HepG2 (cell line): ENCODE measurements around the gene GOLGB1. TPM values are rescaled to one million over a fixed set of nuclear protein-coding genes. Genes with fewer than 3 reads are reported as not detected.

Experiments used
- ATM ChIP-seq: fragments of 450-650 bp; IDR thresholded peaks from 2 replicates; pipeline ENCODE4 v1.7.1; 2017; ENCODE audit warnings: mild to moderate bottlenecking, borderline replicate concordance
- BATF2 ChIP-seq: sonication (generic); formaldehyde crosslinking; IDR thresholded peaks from 2 replicates; pipeline ENCODE4 v1.8.0; 2022; ENCODE audit warnings: mild to moderate bottlenecking, missing genetic modification reagents, moderate library complexity
- CREB1 ChIP-seq, 2 experiments: fragments of 450-650 bp in 1 of 2; IDR thresholded peaks; 2 replicates each; pipeline ENCODE4 v1.6.1; 2016 to 2017; ENCODE audit warnings: control low read depth in 1 of 2, mild to moderate bottlenecking in 1 of 2, missing compliant biosample characterization in 1 of 2, missing genetic modification characterization in 1 of 2
- CREBL2 ChIP-seq: sonication (generic); formaldehyde crosslinking; IDR thresholded peaks from 2 replicates; pipeline ENCODE4 v1.8.1; 2023; ENCODE audit warnings: missing genetic modification reagents, mild to moderate bottlenecking, borderline replicate concordance
- EHMT2 ChIP-seq: fragments of 200-600 bp; sonication (generic); IDR thresholded peaks from 2 replicates; pipeline ENCODE4 v1.7.0; 2017; ENCODE audit warnings: antibody characterized with exemption, low read depth, low read length, borderline replicate concordance
- KDM5B ChIP-seq: sonication (generic); formaldehyde crosslinking; IDR thresholded peaks from 2 replicates; pipeline ENCODE4 v1.4.0; 2020; ENCODE audit warnings: missing genetic modification reagents, mild to moderate bottlenecking, borderline replicate concordance
- NBN ChIP-seq: fragments of 450-650 bp; conservative IDR thresholded peaks from 2 replicates; pipeline ENCODE4 v1.6.1; 2017
- NR1H2 ChIP-seq: sonication (generic); formaldehyde crosslinking; IDR thresholded peaks from 2 replicates; pipeline ENCODE4 v1.8.1; 2022; ENCODE audit warnings: low read depth, missing genetic modification reagents, borderline replicate concordance
- RARA ChIP-seq: IDR thresholded peaks from 2 replicates; pipeline ENCODE4 v1.6.1; 2016; ENCODE audit warnings: missing genetic modification reagents, missing compliant biosample characterization
- RNF219 ChIP-seq: sonication (generic); formaldehyde crosslinking; IDR thresholded peaks from 2 replicates; pipeline ENCODE4 v1.5.0; 2020; ENCODE audit warnings: mild to moderate bottlenecking, missing genetic modification reagents
- RORA ChIP-seq: sonication (generic); formaldehyde crosslinking; IDR thresholded peaks from 2 replicates; pipeline ENCODE4 v1.5.0; 2020; ENCODE audit warnings: mild to moderate bottlenecking, missing genetic modification reagents, moderate library complexity
- SOX13 ChIP-seq, 3 experiments: fragments of 450-650 bp in 1 of 3; sonication (generic) in 1 of 3; formaldehyde crosslinking in 1 of 3; IDR thresholded peaks in 2 of 3; conservative IDR thresholded peaks in 1 of 3; 2 replicates each; pipeline versions ENCODE4 v1.5.0 to v1.6.1; 2016 to 2020; ENCODE audit warnings: antibody characterized with exemption in 1 of 3, mild to moderate bottlenecking in 1 of 3, missing compliant biosample characterization in 1 of 3, missing genetic modification reagents in 1 of 3, moderate library complexity in 1 of 3
- ZNF230 ChIP-seq: sonication (generic); formaldehyde crosslinking; IDR thresholded peaks from 2 replicates; pipeline ENCODE4 v1.4.0; 2020; ENCODE audit warnings: mild to moderate bottlenecking, missing genetic modification reagents
- ZNF530 ChIP-seq: sonication (generic); formaldehyde crosslinking; IDR thresholded peaks from 2 replicates; pipeline ENCODE4 v1.5.0; 2020; ENCODE audit warnings: low read depth, mild to moderate bottlenecking, missing genetic modification reagents
- polyA plus RNA-seq, 8 experiments: library from polyadenylated mRNA; depleted of rRNA in 3 of 8; stranded (reverse) in 7 of 8; unstranded in 1 of 8; fragments of >200 nt; fragmentation: Illumina TruSeq in 4 of 8; extraction: Trizol in 4 of 8; gene quantifications; 2 replicates each; pipeline versions ENCODE4 v1.2.1 to v1.2.3, GENCODE V29; 2011 to 2016; ENCODE audit warnings: low read depth in 4 of 8, missing spikeins in 1 of 8, mixed read lengths in 1 of 8; ENCODE audit not compliant: insufficient read depth in 1 of 8
- total RNA-seq, 5 experiments: library from RNA; depleted of rRNA; stranded (reverse); fragments of >200 nt; fragmentation: Illumina TruSeq; extraction: Trizol; gene quantifications; 2 replicates each; pipeline ENCODE4 v1.2.3, GENCODE V29; 2016; ENCODE audit warnings: low read depth in 1 of 5
- TF ChIP-seq, protein P1 (sequence below): sonication (generic); formaldehyde crosslinking; IDR thresholded peaks from 2 replicates; pipeline ENCODE4 v1.4.0; 2020; ENCODE audit warnings: missing genetic modification reagents
- TF ChIP-seq, protein P2 (sequence below): sonication (generic); formaldehyde crosslinking; IDR thresholded peaks from 2 replicates; pipeline ENCODE4 v1.8.0; 2022; ENCODE audit warnings: mild to moderate bottlenecking, missing genetic modification reagents, moderate library complexity
- TF ChIP-seq, protein P3 (sequence below): sonication (generic); formaldehyde crosslinking; IDR thresholded peaks from 2 replicates; pipeline ENCODE4 v1.8.0; 2022; ENCODE audit warnings: low read depth, missing genetic modification reagents

The GOLGB1 gene
- total and polyA plus RNA-seq, 2 of the 13 experiments (the other 11 are each of a cell fraction or from before 2014, with no cell fraction given), result 13.1 to 39.5 TPM

- TF ChIP-seq, protein P1, sequence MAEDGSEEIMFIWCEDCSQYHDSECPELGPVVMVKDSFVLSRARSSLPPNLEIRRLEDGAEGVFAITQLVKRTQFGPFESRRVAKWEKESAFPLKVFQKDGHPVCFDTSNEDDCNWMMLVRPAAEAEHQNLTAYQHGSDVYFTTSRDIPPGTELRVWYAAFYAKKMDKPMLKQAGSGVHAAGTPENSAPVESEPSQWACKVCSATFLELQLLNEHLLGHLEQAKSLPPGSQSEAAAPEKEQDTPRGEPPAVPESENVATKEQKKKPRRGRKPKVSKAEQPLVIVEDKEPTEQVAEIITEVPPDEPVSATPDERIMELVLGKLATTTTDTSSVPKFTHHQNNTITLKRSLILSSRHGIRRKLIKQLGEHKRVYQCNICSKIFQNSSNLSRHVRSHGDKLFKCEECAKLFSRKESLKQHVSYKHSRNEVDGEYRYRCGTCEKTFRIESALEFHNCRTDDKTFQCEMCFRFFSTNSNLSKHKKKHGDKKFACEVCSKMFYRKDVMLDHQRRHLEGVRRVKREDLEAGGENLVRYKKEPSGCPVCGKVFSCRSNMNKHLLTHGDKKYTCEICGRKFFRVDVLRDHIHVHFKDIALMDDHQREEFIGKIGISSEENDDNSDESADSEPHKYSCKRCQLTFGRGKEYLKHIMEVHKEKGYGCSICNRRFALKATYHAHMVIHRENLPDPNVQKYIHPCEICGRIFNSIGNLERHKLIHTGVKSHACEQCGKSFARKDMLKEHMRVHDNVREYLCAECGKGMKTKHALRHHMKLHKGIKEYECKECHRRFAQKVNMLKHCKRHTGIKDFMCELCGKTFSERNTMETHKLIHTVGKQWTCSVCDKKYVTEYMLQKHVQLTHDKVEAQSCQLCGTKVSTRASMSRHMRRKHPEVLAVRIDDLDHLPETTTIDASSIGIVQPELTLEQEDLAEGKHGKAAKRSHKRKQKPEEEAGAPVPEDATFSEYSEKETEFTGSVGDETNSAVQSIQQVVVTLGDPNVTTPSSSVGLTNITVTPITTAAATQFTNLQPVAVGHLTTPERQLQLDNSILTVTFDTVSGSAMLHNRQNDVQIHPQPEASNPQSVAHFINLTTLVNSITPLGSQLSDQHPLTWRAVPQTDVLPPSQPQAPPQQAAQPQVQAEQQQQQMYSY, result peak; percentile 23; the same call in 1 of the 2 replicates
- no peak for TF ChIP-seq SOX13 (IDR thresholded peaks at IDR 0.05)
- 0 out of 4 replicates have a peak, but pooled peaks of 1 of the 2 experiments have one; percentile 35 for TF ChIP-seq SOX13 (CRISPR knock-in tag; conservative IDR thresholded peaks at IDR 0.05 in 1 of 2, IDR thresholded peaks at IDR 0.05 in 1 of 2)
- no peak; the same call in 1 of the 2 replicates for TF ChIP-seq RARA (CRISPR knock-in tag)
- 0 out of 2 replicates have a peak, but pooled peaks have one; percentile 50 for TF ChIP-seq ZNF530 (CRISPR knock-in tag)
- TF ChIP-seq KDM5B (CRISPR knock-in tag), result peak; percentile 77; the same call in 1 of the 2 replicates
- peak; percentile 8; the same call in 1 of the 2 replicates for TF ChIP-seq EHMT2
- TF ChIP-seq CREB1 (IDR thresholded peaks at IDR 0.05), result peak; percentile 88
- TF ChIP-seq CREB1 (CRISPR knock-in tag; IDR thresholded peaks at IDR 0.05), result peak; percentile 93
- no peak for TF ChIP-seq RORA (CRISPR knock-in tag)
- TF ChIP-seq NR1H2, result no peak
- no peak for TF ChIP-seq ATM
- TF ChIP-seq ZNF230 (CRISPR knock-in tag), result peak; percentile 74; the same call in 1 of the 2 replicates
- TF ChIP-seq, protein P2, sequence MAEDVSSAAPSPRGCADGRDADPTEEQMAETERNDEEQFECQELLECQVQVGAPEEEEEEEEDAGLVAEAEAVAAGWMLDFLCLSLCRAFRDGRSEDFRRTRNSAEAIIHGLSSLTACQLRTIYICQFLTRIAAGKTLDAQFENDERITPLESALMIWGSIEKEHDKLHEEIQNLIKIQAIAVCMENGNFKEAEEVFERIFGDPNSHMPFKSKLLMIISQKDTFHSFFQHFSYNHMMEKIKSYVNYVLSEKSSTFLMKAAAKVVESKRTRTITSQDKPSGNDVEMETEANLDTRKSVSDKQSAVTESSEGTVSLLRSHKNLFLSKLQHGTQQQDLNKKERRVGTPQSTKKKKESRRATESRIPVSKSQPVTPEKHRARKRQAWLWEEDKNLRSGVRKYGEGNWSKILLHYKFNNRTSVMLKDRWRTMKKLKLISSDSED (CRISPR knock-in tag), result no peak
- TF ChIP-seq CREBL2 (CRISPR knock-in tag), result 0 out of 2 replicates have a peak, but pooled peaks have one; percentile 26
- TF ChIP-seq RNF219 (CRISPR knock-in tag), result no peak
- TF ChIP-seq, protein P3, sequence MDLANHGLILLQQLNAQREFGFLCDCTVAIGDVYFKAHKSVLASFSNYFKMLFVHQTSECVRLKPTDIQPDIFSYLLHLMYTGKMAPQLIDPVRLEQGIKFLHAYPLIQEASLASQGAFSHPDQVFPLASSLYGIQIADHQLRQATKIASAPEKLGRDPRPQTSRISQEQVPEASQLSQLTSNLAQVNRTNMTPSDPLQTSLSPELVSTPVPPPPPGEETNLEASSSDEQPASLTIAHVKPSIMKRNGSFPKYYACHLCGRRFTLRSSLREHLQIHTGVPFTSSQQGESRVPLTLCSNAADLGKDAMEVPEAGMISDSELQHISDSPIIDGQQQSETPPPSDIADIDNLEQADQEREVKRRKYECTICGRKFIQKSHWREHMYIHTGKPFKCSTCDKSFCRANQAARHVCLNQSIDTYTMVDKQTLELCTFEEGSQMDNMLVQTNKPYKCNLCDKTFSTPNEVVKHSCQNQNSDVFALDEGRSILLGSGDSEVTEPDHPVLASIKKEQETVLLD (CRISPR knock-in tag), result 0 out of 2 replicates have a peak, but pooled peaks have one; percentile 50
- TF ChIP-seq NBN, result no peak
- TF ChIP-seq BATF2 (CRISPR knock-in tag), result peak; percentile 61; the same call in 1 of the 2 replicates
These were observed at the start of gene GOLGB1 (continued) for GRCh38 chr3:121749276-121750086.
